22Rv1 (cell line): ENCODE data around the gene GTF2B.

ENCODE experiments used
- CTCF ChIP-seq: fragments of 450-650 bp; IDR thresholded peaks from 2 replicates; pipeline ENCODE4 v1.5.1; 2017; ENCODE audit warnings: mild to moderate bottlenecking
- ZFX ChIP-seq: fragments of 450-650 bp; IDR thresholded peaks from 2 replicates; pipeline ENCODE4 v1.6.1; 2017; ENCODE audit warnings: antibody characterized with exemption, borderline replicate concordance

GRCh38 chr1:88916883-88917282 is 25.5 kb upstream of the GTF2B start:
- TF ChIP-seq CTCF (no peak), ZFX (no peak)
